ENCODE data around the gene KLF1. TPM values are rescaled to one million over a fixed set of nuclear protein-coding genes. Genes with fewer than 3 reads are reported as not detected.

KLF1 gene
- total and polyA plus RNA-seq, 2 of the 8 experiments (the other 6 are each of a cell fraction or from before 2014, with no cell fraction given) = 0.84 to 0.91 TPM

DNA sequence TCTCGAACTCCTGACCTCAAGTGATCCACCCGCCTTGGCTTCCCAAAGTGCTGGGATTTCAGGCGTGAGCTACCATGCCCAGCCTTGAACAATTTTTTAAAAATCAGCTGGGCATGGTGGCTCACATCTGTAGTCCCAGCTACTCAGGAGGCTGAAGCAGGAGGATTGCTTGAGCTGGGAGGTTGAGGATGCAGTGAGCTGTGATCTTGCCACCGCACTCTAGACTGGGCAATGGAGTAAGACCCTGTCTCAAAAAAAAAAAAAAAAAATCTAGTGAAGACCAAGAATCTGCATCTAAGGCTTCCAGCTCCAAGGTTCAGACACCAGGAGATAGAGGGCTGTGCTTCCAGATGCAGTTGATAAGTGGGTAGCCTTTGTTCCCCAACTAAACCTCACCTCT is 22.9 kb downstream of the KLF1 start:
- DNase-seq (ENCODE audit: low read depth in 1 of 2, low spot score in 2 of 2) (no peak), FAIRE-seq (no peak)
- no peaks in the 10 kb centered on the region for H3K9me3 ChIP-seq (ENCODE audit: insufficient read depth in 2 of 2, low read depth in 1 of 2, low read length in 1 of 2)
- no peaks in the 10 kb centered on the region for H3K27me3 ChIP-seq (replicated peaks in 1 of 4; ENCODE audit: control insufficient read depth in 3 of 4, extremely low read depth in 1 of 4, insufficient read depth in 3 of 4, low read length in 3 of 4)
- H3K23ac ChIP-seq (ENCODE audit: insufficient read length) = no peak overlapping the region
- H4K5ac ChIP-seq (ENCODE audit: insufficient read length, low read depth, low read length) = no peak overlapping the region
- H3K4me2 ChIP-seq (ENCODE audit: insufficient read depth in 1 of 2, low read depth in 2 of 2, low read length in 2 of 2) = no peak overlapping the region
- peaks cover 0 to 1% of the 10 kb centered on the region in 2 experiments for H4K20me1 ChIP-seq (replicated peaks in 1 of 2; ENCODE audit: control insufficient read depth in 1 of 2, insufficient read depth in 2 of 2, low read length in 2 of 2)
- H3K14ac ChIP-seq (ENCODE audit: insufficient read length) = no peak overlapping the region
- H2AK5ac ChIP-seq (ENCODE audit: low read depth, low read length) = no peak overlapping the region
- no peak overlapping the region for H2BK120ac ChIP-seq (replicated peaks; ENCODE audit: low read depth, low read length)
- H3K56ac ChIP-seq (replicated peaks; ENCODE audit: insufficient read length, low read depth, low read length) = no peak overlapping the region
- POLR2A ChIA-PET (ENCODE audit: partially characterized antibody) = interaction anchor here (0.7 to 4.5 kb wide), 7 partner anchors 10 to 97 kb away, joined by 3 to 34 read pairs (median 6); partner anchors contain the start of gene DNASE2
- peaks cover 3 to 17% (median 14%) of the 10 kb centered on the region in 4 experiments for H3K4me1 ChIP-seq (replicated peaks in 1 of 4; ENCODE audit: control insufficient read depth in 3 of 4, insufficient read depth in 4 of 4, low read length in 3 of 4)
- no peak overlapping the region for H3K9ac ChIP-seq (replicated peaks in 1 of 4; ENCODE audit: extremely low read depth in 1 of 4, low read depth in 3 of 4, low read length in 3 of 4)
- H2BK15ac ChIP-seq (ENCODE audit: low read length) = no peak overlapping the region
- no peaks in the 10 kb centered on the region for H3K79me2 ChIP-seq (ENCODE audit: control insufficient read depth in 1 of 2, insufficient read depth in 2 of 2, low read length in 2 of 2)
- 89% methylated on average over 4 of the region's 4 CpGs; no CpG with 5 or more reads in 1 of the 2 experiments for WGBS, 2 experiments (ENCODE audit: extremely low coverage in 1 of 2, insufficient coverage in 1 of 2, insufficient read length in 1 of 2, insufficient replicate concordance in 2 of 2, low coverage in 1 of 2, low lambda C conversion rate in 2 of 2, missing lambda C conversion rate in 1 of 2)
- no peak overlapping the region for H2BK20ac ChIP-seq (ENCODE audit: low read length)
- H3K36me3 ChIP-seq (ENCODE audit: control insufficient read depth in 2 of 4, insufficient read depth in 4 of 4, low read length in 3 of 4) = peaks cover 0 to 3% (median 0%) of the 10 kb centered on the region in 4 experiments; a peak in 1 of 8 replicates
- no peaks in the 10 kb centered on the region for H3K79me1 ChIP-seq (ENCODE audit: low read depth, low read length)
- no peak overlapping the region for H2AFZ ChIP-seq (ENCODE audit: low read length)
- peaks cover 8% of the 10 kb centered on the region; the same call in 1 of the 2 replicates for H3K23me2 ChIP-seq (ENCODE audit: low read depth, low read length)
- H3K18ac ChIP-seq (ENCODE audit: extremely low read depth, low read length) = no peak overlapping the region
- CTCF ChIA-PET (ENCODE audit: partially characterized antibody) = interaction anchor here (0.6 to 7.9 kb wide), 12 partner anchors 9 to 175 kb away, joined by 3 to 48 read pairs (median 4); no protein-coding TSS in a partner anchor
- H4K8ac ChIP-seq (ENCODE audit: extremely low read depth, insufficient read depth, low read length) = no peak overlapping the region
- no peak for TF ChIP-seq JUN (IDR thresholded peaks at IDR 0.05; ENCODE audit: low read depth, low read length)
- no peak for TF ChIP-seq SP2 (IDR thresholded peaks at IDR 0.05; ENCODE audit: low read length)
- no peak for TF ChIP-seq EGR1 (IDR thresholded peaks at IDR 0.05; ENCODE audit: borderline replicate concordance, low read depth, low read length)
- no peak for TF ChIP-seq RBBP5 (IDR thresholded peaks at IDR 0.05; ENCODE audit: borderline replicate concordance, low read depth, low read length)
- TF ChIP-seq, protein P1, sequence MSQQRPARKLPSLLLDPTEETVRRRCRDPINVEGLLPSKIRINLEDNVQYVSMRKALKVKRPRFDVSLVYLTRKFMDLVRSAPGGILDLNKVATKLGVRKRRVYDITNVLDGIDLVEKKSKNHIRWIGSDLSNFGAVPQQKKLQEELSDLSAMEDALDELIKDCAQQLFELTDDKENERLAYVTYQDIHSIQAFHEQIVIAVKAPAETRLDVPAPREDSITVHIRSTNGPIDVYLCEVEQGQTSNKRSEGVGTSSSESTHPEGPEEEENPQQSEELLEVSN (IDR thresholded peaks at IDR 0.05) = no peak
- TF ChIP-seq TAF1 (IDR thresholded peaks at IDR 0.05; ENCODE audit: low read depth, low read length) = no peak
- no peak overlapping the region for H3K4ac ChIP-seq (replicated peaks; ENCODE audit: insufficient read length, low read depth, low read length)
- no peak overlapping the region for H2BK5ac ChIP-seq (ENCODE audit: low read depth, low read length)
- H2BK12ac ChIP-seq (ENCODE audit: low read depth, low read length) = no peak overlapping the region
- H3K27ac ChIP-seq (ENCODE audit: low read depth, low read length) = no peak overlapping the region
- no peak overlapping the region for H4K91ac ChIP-seq (replicated peaks; ENCODE audit: insufficient read length, low read length)
- H3K4me3 ChIP-seq (ENCODE audit: extremely low read depth in 1 of 4, insufficient read depth in 2 of 4, low read depth in 3 of 4, low read length in 4 of 4) = no peak overlapping the region

All from H1 (cell line).